NCI-H526 treated with DMSO at 0.1 percent for 48 hours (cell line): ENCODE results near the gene BCL7A.

Experiments used
- DNase-seq: peaks from one replicate; lab custom pipeline; 2025; lab: John Stamatoyannopoulos, UW

Gene BCL7A

GRCh38 chr12:122001466-122002209 is 20.0 kb upstream of the BCL7A start:
- DNase-seq: peak; percentile 83

- no peak for DNase-seq
Measured at GRCh38 chr12:122003651-122004611, 17.8 kb upstream of the BCL7A start.

GRCh38 chr12:122004633-122005071 is 17.0 kb upstream of the BCL7A start:
- DNase-seq: no peak

- no peak for DNase-seq
Measured at GRCh38 chr12:122005252-122005776, 16.4 kb upstream of the BCL7A start.

GRCh38 chr12:122006186-122006926 is 15.3 kb upstream of the BCL7A start:
- DNase-seq: no peak

- DNase-seq: no peak
Measured at GRCh38 chr12:122009741-122010140, 11.9 kb upstream of the BCL7A start.

- no peak for DNase-seq
Measured at GRCh38 chr12:122012184-122012583, 9.5 kb upstream of the BCL7A start.

- DNase-seq: no peak
Measured at GRCh38 chr12:122013136-122013535, 8.5 kb upstream of the BCL7A start.

- no peak for DNase-seq
Measured at GRCh38 chr12:122013791-122014590, 7.7 kb upstream of the BCL7A start.

GRCh38 chr12:122014781-122015180 is 6.9 kb upstream of the BCL7A start:
- DNase-seq: no peak

- no peak for DNase-seq
Measured at GRCh38 chr12:122018457-122018856, 3.2 kb upstream of the BCL7A start.

GRCh38 chr12:122018937-122019336 is 2.7 kb upstream of the BCL7A start:
- DNase-seq: no peak

- no peak for DNase-seq
Measured at GRCh38 chr12:122020795-122021192, 890 bp upstream of the BCL7A start.

- DNase-seq: peak; percentile 19
Measured at GRCh38 chr12:122021193-122021821, 377 bp upstream of the BCL7A start.

GRCh38 chr12:122022393-122023338 is 982 bp downstream of the BCL7A start:
- no peak for DNase-seq

- peak; percentile 33 for DNase-seq
Measured at GRCh38 chr12:122023339-122024131, 1.9 kb downstream of the BCL7A start.

GRCh38 chr12:122024132-122024785 is 2.6 kb downstream of the BCL7A start:
- no peak for DNase-seq

GRCh38 chr12:122026706-122027333 is 5.1 kb downstream of the BCL7A start:
- no peak for DNase-seq
